NK-92 (cell line): ENCODE results near the gene BRI3BP.

Experiments
- DNase-seq: peaks from one replicate; lab custom pipeline; 2025; ENCODE audit not compliant: unreplicated experiment; lab: John Stamatoyannopoulos, UW

The BRI3BP gene, protein sequence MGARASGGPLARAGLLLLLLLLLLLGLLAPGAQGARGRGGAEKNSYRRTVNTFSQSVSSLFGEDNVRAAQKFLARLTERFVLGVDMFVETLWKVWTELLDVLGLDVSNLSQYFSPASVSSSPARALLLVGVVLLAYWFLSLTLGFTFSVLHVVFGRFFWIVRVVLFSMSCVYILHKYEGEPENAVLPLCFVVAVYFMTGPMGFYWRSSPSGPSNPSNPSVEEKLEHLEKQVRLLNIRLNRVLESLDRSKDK

DNA sequence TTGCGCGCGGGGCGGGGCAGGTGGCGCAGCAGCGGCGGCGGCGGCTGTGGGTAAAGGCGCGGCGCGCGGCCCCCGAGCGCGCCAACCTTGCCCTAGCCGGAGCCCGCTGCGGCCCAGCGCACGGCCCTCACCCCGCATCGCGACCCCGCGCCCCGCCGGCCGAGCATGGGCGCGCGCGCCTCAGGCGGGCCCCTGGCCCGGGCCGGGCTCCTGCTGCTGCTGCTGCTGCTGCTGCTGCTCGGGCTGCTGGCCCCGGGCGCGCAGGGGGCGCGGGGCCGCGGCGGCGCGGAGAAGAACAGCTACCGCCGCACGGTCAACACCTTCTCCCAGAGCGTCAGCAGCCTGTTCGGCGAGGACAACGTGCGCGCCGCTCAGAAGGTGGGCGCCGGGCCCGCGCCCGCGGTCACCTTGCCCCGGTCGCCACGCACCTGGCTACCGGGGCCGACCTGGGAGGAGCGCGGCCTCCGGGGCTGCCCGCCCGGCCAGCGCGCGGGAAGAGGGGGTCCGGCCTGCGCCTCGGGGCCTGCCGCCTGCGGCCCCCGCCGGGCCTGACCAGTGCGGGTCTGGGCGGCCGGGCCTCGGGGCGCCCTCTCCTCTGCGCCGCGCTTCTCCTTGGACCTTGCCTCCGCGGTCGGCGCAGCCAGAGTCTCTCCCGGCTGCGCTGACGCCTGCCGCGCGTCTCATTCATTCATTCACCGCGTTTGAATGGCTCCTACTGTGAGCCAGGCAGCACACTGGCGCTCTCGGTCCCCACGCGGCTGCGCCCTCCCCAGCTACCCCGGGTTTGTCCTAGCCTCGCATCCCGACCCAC lies at the start of gene BRI3BP:
BRI3BP (plus strand) TSS at position 20 of the 811 bp plus-strand sequence; CDS start at position 166, 146 bp downstream.
- no peak for DNase-seq

DNA sequence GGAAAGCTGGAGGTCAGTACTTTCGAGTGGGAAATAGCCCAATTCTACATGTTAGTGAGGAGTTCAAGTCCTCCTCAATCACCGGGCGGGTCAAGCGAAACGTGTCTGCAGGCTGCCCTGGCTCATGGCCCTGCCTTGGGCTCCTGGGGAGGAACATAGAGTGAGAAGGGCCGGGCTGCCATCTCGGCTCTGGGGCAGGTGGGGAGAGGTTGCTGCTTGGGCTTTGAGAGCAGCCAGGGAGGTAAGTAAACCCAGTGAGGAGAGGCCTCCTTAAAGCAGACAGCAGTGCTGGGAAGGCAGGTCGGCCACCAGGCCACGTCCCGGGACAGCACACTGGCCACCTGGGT lies 47.0 kb upstream of the BRI3BP start:
- no peak for DNase-seq

DNA sequence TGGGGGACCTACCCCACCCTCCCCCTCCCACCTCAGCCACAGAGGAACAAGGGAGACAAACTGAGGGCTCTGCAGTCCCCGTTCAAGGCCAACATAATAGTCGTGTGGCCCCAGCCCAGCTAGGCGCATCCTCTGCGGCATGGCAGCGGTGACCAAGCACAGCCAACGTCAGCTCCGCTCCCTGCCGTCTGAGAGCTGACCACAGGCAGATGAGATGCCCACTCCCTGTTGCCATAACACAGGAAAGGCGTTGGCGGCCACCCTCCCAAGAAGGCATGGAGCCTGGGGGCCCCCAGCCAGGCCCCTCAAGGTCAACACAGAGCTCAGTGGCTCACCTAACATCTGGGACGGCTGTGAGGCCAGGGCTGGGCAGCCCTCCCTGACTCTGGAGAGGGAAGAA lies 46.4 kb upstream of the BRI3BP start:
- no peak for DNase-seq

DNA sequence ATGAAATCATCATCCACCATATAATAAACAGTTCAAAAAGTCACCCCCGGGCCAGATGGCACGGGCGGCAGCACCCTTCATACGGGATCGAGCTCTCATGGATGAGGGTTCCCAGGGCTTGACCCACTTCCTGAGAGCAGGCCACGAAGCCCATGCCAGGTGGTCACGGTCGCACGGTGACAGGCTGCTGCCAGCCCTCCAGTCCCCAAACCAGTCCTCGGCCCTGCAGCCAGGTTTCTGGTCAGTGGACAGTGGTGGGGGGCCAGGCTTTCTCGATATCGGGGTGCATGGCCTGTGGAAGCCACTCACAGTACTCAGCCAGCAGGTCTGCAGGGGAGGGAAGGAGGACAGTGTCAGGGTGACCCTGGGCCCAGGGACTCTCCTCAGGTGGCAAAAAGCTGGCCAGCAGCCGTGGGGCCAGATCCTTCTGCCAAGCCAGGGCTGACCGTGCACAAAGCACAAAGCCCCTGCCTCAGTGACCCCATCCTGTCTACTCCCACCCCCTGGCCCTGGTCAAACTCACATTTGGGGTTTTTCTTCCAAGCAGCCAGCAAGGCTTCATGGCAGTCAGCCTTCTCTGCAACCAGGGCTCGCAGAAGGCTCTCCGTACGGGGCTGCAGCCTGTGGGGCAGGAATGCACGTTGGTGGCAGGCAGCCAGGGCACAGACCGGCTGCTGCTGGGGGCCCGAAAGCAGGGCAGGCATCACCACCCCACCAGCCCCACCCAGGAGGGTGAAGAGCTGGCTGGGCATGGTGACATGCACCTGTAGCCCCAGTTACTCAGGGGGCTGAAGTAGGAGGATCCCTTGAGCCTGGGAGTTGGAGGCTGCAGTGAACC lies 45.7 kb upstream of the BRI3BP start:
- DNase-seq, result no peak

DNA sequence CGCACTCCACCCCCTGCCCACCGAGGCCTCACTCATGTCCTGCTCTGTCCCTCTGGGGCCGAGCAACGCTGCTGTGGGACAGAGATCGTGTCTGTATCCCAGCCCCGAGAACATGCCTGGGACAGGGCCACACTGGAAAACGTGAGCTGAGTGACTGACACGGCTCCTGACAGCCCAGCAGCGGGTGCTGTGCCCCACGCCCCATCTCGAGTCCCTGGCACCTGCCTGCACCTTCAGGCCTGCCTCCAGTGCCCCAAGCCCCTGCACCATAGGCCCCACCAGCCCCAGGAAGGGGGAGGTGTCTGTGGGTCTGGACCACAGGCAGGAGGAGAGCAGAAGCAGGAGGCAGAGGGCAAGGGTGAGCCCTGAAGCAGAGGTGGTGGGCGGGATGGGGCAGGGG lies 44.4 kb upstream of the BRI3BP start:
- no peak for DNase-seq

DNA sequence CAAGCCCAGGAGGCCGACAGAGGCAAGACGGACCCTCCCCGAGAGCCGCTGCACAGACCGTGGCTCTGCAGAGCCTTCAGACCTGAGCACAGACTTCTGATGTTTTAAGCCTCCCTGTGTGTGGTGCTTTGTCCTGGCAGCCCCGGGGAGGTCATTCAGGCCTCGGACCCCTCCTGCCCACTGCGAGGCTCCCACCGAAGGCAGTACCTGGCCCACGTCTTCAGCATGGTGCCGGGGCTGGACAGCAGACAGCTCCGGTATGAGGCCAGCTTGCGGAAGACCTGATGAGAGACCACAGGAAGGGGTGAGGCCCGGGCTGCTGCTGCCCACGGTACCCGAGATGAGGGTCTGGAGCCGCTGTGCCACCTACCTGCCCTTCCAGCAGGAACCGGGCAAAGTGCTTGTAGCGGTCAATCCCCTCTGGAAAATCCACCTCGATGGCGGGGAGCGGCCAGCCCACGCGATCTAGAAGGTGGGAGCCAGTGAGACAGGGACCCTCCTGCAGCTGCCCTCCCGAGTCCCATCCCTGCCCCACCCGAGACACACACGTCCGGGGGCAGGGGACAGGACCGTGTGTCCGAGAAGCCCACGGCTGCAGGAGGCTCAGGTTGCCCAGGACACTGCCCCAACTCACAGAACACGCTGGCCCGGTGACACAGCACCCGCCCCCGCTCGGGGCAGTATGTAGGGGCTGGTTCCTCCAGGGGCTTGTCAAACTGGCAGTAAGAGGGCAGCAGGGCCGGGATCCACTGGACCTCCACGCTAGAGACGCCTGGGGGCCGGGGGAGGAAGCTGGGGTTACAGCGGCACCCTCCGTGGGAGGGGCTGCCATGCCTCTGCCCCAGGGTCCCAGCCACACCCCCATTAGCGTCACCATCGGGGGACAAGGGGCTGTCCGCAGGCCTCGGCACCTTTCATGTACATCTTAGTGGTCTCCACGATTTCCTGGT lies 43.4 kb upstream of the BRI3BP start:
- no peak for DNase-seq

DNA sequence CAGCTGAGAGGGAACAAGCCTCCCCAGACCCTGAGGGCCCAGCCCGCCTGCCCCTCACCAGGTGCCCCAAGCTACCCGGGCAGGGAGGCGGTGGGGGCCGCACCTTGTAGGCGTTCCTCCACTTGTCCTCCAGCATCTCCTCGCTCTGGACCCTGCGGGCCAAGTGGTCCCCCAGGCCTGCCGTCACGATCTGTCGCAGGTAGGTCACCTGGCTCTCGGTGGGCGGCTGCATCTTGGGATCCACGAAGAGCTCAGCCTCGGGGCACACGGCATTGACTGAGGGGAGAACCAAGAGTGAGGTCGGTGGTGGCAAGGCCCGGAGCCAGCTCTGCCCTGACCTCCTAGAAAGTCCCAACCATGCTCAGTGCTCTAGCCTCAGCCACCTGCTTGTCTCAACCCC lies 41.1 kb upstream of the BRI3BP start:
- no peak for DNase-seq

DNA sequence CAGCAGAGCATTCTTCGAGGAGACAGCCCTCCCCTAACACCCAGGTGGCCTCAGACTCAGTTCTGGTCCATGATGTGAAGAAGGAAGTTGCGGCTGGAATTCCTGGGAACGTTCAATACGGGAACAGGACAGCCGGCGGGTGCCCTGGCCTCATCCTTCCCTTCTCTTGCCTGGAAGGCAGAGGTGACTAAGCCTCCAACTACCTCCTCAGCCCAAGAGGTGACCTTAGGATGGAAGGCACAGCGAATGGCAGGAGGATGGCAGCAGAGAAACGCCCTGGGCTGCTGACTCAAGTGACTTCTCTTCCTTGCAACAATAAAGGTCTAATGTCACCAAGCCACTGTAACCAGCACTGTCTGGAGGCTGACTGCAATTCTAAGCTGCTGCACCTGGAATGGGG lies 40.6 kb upstream of the BRI3BP start:
- no peak for DNase-seq

DNA sequence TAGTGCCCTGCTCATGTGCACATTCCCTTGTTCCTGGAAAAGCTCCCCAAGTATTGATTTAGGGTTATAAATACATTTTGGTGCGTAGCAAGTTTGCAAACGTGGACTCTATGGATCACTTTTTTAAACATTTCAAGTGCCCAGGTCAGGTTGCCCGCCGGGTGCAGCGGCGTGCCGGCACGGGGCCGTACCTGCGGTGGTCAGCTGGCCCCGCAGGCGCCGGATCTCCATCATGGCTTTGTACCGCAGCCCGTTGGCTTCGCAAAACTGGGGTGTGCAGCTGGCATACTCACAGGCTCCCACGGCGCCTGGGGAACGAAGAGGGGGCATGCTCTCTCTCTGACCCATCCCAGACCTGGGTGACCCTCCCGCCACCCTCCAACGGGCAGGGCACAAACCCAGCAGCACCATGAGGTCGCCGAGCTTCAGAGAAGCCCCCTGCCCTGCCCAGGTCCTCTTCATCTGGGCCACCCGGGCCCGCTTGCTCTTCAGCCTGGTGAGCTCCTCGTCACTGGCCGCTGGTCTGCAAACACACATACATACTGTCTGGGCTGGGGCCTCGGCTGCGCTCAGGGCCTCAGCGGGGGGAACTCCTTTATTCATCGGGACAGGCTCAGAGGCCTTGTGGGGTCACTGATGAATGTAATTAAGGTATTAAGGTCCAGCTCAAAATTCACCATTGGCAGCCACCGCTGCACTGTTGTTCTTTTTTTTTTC lies 39.6 kb upstream of the BRI3BP start:
- no peak for DNase-seq

DNA sequence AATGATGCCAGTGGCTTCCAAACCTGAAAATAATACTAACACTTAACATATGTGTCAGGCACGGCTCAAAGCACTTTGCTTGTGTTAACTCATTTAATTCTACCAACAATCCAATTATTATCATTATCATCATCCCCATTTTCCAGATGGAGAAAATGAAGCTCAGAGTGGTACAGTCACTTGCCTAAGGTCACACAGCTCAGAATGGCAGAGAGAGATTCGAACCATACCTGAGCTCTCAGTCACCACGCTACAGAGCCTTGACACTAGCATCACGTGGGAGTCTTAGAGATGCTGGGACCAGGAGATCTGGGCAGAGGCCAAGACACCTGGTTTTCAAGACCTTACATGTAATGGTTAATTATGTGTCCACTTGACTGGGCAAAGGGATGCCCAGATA lies 38.7 kb upstream of the BRI3BP start:
- no peak for DNase-seq

DNA sequence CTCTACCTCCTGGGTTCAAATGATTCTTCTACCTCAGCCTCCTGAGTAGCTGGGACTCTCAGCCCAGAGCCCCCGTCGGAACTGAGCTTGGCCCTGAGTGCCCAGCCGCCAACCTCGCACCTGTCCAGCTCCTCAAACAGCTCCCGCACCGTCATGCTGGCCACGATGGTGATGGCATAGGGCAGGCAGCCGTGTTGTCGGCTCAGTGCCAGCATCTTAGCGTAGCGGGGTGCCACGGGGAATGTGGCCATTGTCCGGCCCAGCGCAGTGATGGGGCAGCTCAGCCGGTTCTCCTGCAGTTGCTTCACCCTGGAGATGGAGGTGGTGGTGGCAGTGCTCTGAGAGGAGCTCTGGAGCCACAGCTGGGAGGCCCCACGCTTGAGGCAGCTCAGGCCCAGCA lies 36.9 kb upstream of the BRI3BP start:
- no peak for DNase-seq

DNA sequence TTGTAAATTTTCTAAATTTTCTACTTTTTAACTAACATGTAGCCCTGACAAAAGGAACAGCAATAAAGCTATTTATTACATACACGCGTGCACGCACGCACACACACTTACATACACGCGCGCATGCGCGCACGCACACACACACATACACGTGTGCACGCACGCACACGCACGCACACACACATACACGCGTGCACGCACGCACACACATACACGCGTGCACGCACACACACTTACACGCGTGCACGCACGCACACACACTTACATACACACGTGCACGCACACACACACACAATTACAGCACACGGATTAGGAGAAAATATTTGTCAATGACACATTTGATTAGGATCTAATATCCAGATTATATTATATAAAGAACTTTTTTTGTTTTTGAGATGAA lies 32.4 kb upstream of the BRI3BP start:
- DNase-seq, result no peak

DNA sequence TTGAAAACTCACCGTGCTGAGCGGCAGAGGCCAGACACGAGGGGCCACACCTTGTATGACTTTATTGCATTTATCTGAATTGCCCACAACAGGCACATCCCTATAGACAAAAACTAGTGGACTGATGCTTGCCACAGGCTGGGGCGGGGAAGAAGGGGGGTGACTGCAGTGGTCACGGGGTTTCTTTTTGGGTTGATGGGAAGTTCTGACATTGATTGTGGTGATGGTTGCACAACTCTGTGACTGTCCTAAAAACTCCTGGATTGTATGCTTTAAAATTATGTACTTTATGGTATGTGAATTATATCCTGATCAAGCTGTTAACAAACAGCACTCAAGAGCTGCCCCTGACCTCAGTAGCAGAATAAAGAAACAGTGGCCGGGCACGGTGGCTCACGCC lies 30.2 kb upstream of the BRI3BP start:
- DNase-seq, result no peak

DNA sequence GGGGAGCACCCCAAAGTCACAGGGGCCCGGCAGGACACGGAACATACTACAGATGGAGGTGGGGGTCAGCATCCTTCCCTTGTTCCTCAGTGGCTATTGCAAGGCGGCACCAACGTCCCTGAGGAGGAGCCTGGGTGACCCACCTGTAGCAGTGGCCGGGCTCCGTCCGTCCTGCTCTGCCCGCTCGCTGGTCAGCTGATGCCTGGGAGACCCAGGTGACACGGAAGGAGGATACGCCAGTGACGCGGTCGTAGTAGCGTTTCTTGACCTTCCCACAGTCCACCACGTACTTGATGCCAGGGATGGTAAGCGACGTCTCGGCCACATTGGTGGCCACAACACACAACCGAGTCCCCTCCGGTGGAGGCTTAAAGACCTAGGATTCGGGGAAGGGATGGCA lies 29.2 kb upstream of the BRI3BP start:
- no peak for DNase-seq

DNA sequence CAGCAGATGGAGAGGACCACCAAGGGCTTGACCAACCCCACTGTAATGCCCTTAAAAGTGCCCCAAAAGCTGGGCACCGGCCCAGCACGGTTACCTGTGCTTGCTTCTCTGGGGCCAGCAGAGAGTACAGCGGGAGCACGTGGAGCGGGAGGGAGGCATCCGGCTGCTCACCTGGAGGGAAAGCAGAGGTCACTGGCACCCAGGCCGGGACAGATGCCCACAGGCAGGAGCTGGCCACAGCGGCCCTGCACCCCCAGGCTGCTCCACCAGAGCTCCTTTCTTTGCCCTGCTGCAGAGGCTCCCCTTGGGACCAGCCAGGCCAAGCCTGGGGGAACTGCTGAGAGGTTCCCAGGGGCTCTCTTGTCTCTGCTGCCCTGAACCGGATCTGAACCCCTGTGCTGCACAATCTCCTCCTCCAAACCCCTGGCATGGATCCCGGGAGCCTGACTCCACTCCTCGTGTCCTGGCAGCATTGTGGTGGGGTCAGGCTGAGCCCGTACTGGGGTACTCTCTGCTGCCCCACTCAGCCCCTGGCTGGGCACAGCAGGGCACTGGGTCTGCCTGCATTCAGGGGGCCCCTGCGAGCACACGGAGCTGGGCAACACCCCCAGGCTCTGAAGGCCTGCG lies 28.5 kb upstream of the BRI3BP start:
- DNase-seq, result no peak

DNA sequence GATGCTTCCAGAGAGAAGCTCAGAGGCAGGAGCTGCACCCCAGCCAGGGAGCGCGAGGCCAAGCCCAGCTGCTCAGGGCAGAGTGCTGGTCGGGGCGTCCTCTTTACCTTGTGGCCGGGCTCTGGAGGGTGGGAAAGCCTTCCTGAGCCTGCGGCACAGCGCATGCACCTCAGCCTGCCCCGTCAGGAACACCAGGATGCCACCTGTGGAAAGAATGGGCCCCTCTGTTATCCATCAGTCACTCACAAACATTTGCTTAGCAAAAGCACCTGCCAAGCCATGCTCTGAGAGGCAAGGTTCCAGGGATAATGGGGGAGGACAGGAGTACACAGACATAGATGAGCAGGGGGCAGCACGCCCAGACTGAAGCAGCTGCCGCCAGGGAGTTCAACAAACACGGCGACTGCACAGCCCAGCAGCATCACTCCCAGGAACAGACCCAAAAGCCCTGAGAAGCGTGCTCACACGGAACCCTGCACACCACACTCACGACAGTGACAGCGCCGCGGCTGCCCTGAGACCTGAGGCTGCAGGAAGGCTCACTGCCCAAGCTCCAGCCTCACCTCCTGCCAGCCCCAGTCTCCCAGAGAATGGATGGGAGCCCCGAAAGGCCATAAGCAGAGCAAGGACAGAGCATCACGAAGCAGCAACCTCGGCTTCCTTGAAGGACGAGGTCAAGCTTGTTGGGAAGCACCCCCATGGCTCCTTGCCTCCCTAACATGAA lies 26.3 kb upstream of the BRI3BP start:
- DNase-seq, result no peak

DNA sequence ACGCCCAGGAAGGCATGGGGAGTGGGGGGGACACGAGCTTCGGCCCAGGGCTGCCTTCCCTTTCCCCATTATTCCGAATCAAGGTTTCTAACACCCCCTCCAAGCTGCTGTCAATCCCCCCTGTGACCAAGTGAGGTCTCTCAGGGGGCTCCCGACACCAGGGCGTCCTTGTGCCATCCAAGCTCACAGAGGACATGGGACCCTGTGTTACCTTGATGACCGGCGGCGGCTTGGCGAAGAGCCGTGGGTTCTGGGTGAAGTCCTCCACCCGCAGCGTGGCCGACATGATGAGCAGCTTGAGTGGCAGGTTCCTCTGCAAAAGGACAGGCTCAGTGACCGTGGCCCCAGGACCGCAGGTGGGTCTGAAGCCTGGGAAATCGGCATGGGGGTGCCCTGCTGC lies 24.8 kb upstream of the BRI3BP start:
- no peak for DNase-seq

DNA sequence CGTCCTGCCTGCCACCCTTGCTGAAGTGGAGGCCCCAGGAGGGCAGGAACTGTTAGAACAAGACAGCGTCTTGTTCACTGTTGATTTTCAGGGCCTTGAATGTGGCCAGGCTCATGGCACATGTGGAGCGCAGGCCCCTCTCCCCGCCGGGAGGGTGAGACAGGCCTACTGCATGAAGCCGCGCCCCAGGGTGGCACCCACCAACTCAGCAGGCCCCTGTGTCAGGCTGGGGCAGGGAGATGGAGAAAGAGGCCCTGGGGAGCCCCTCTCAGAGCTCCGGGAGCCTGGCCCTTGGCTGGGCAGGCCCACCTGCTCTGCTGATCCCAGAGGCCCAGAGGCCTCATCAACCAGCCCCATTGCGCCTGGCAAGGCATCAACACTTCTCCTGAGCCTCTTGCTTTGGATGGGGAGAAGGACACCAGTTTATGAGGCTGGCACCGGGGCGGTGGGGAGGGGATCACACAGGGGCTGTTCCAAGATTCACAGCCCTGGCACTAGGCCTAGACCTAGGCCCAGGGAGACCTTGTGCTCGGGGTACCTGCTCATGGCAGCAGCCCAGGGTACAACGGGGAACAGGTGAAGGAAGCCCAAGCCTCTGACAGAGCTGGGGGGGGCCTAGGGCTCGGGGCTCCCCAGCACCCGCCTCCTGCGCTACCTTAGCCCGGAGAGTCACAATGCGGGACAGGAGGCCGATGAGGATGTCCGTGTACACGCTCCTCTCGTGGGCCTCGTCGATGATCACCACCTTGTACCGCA lies 22.6 kb upstream of the BRI3BP start:
- no peak for DNase-seq
